GM23338 (cell line): ENCODE results near the gene MYG1. TPM values are rescaled to one million over a fixed set of nuclear protein-coding genes. Genes with fewer than 3 reads are reported as not detected.

Source experiments
- ATAC-seq: fragments of 200-7000 bp; cut with Tn5 transposase; 3 replicates; pipeline ENCODE4 v1.9.1; 2020
- DNase-seq: peaks from one replicate; pipeline ENCODE4 v3.0.0-alpha.2; 2015; ENCODE audit warnings: low spot score
- H2AFZ ChIP-seq: fragments of 200-600 bp; sonication (generic); 2 replicates; pipeline ENCODE4 v1.8.0; 2016; ENCODE audit warnings: antibody characterized with exemption, mild to moderate bottlenecking, moderate library complexity
- H3F3A ChIP-seq: fragments of 200-600 bp; sonication (generic); replicated peaks from 2 replicates; pipeline ENCODE4 v1.8.0; 2017; ENCODE audit warnings: antibody characterized with exemption, mixed run types, low read depth
- H3K27ac ChIP-seq: fragments of 200-600 bp; sonication (generic); 2 replicates; pipeline ENCODE4 v1.6.1; 2016; ENCODE audit warnings: low read depth
- H3K27me3 ChIP-seq: fragments of 200-600 bp; sonication (generic); 2 replicates; pipeline ENCODE4 v1.8.0; 2016; ENCODE audit warnings: mild to moderate bottlenecking, mixed run types, moderate library complexity; ENCODE audit not compliant: insufficient read depth
- H3K36me3 ChIP-seq: fragments of 200-600 bp; sonication (generic); 2 replicates; pipeline ENCODE4 v1.8.0; 2016; ENCODE audit warnings: mild to moderate bottlenecking; ENCODE audit not compliant: insufficient read depth
- H3K4me1 ChIP-seq: fragments of 200-600 bp; sonication (generic); 2 replicates; pipeline ENCODE4 v1.8.0; 2016; ENCODE audit warnings: mild to moderate bottlenecking, moderate library complexity; ENCODE audit not compliant: insufficient read depth
- H3K4me2 ChIP-seq: fragments of 200-600 bp; sonication (generic); 2 replicates; pipeline ENCODE4 v1.7.1; 2017; ENCODE audit warnings: mixed run types
- H3K4me3 ChIP-seq: fragments of 200-600 bp; sonication (generic); 2 replicates; pipeline ENCODE4 v1.6.1; 2016; ENCODE audit warnings: mixed run types
- H3K79me2 ChIP-seq: fragments of 200-600 bp; sonication (generic); replicated peaks from 2 replicates; pipeline ENCODE4 v1.8.0; 2017; ENCODE audit warnings: mild to moderate bottlenecking; ENCODE audit not compliant: insufficient read depth
- H3K9me2 ChIP-seq: fragments of 200-600 bp; sonication (generic); 2 replicates; pipeline ENCODE4 v1.8.0; 2017; ENCODE audit not compliant: insufficient read depth
- H4K20me1 ChIP-seq: fragments of 200-600 bp; sonication (generic); replicated peaks from 2 replicates; pipeline ENCODE4 v1.8.0; 2017; ENCODE audit warnings: mild to moderate bottlenecking; ENCODE audit not compliant: insufficient read depth
- H3K27ac Mint-ChIP-seq: 2 replicates; pipeline ENCODE4 v1.8.0; 2020; ENCODE audit warnings: inconsistent platforms, mild to moderate bottlenecking, moderate library complexity, mixed read lengths
- H3K27me3 Mint-ChIP-seq: 3 replicates; pipeline ENCODE4 v1.8.0; 2022; ENCODE audit warnings: low read depth, mild to moderate bottlenecking, moderate library complexity, mixed read lengths, inconsistent platforms; ENCODE audit not compliant: insufficient read depth, poor library complexity
- H3K36me3 Mint-ChIP-seq: 3 replicates; pipeline ENCODE4 v1.8.0; 2021; ENCODE audit warnings: low read depth, mild to moderate bottlenecking, inconsistent platforms, moderate library complexity, mixed read lengths
- H3K4me1 Mint-ChIP-seq: 3 replicates; pipeline ENCODE4 v1.8.0; 2020; ENCODE audit warnings: mild to moderate bottlenecking, inconsistent platforms, mixed read lengths
- H3K4me3 Mint-ChIP-seq: 3 replicates; pipeline ENCODE4 v1.8.0; 2021; ENCODE audit warnings: moderate library complexity, mild to moderate bottlenecking, inconsistent platforms, mixed read lengths
- H3K9me3 Mint-ChIP-seq: 3 replicates; pipeline ENCODE4 v1.8.0; 2020; ENCODE audit warnings: moderate library complexity, mild to moderate bottlenecking, inconsistent platforms, mixed read lengths
- CREB1 ChIP-seq: fragments of 250-450 bp; sonication (Bioruptor Pico); IDR thresholded peaks from 2 replicates; pipeline ENCODE4 v1.5.0; 2020; ENCODE audit warnings: low read depth, mild to moderate bottlenecking, moderate library complexity
- CTCF ChIP-seq, 2 experiments: fragments of 200-600 bp in 1 of 2; sonication (generic) in 1 of 2; conservative IDR thresholded peaks; 2 replicates each; pipeline versions ENCODE4 v1.5.1 to v1.6.1; 2016 to 2017; ENCODE audit warnings: antibody characterized with exemption in 2 of 2, low read depth in 2 of 2, mild to moderate bottlenecking in 2 of 2, moderate library complexity in 1 of 2
- ETS1 ChIP-seq: IDR thresholded peaks from 2 replicates; pipeline ENCODE4 v1.6.1; 2016; ENCODE audit warnings: antibody characterized with exemption
- EZH2 ChIP-seq: fragments of 200-600 bp; sonication (generic); IDR thresholded peaks from one replicate; pipeline ENCODE4 v1.8.0; 2017; ENCODE audit warnings: antibody characterized with exemption, mild to moderate bottlenecking, low read depth; ENCODE audit not compliant: unreplicated experiment
- EZH2phosphoT487 ChIP-seq: fragments of 200-600 bp; sonication (generic); IDR thresholded peaks from one replicate; pipeline ENCODE4 v1.8.1; 2018; ENCODE audit warnings: antibody characterized with exemption; ENCODE audit not compliant: unreplicated experiment
- JUNB ChIP-seq: IDR thresholded peaks from one replicate; pipeline ENCODE4 v1.6.1; 2016; ENCODE audit warnings: antibody characterized with exemption; ENCODE audit not compliant: unreplicated experiment
- NANOG ChIP-seq: IDR thresholded peaks from 2 replicates; pipeline ENCODE4 v1.6.1; 2016; ENCODE audit warnings: antibody characterized with exemption, borderline replicate concordance
- POLR2AphosphoS5 ChIP-seq: IDR thresholded peaks from 2 replicates; pipeline ENCODE4 v1.6.1; 2016; ENCODE audit warnings: antibody characterized with exemption, low read depth
- REST ChIP-seq: IDR thresholded peaks from one replicate; pipeline ENCODE4 v1.6.1; 2018; ENCODE audit warnings: antibody characterized with exemption; ENCODE audit not compliant: unreplicated experiment
- STAT1 ChIP-seq: IDR thresholded peaks from one replicate; pipeline ENCODE4 v1.6.1; 2016; ENCODE audit warnings: antibody characterized with exemption; ENCODE audit not compliant: unreplicated experiment
- ZNF114 ChIP-seq: fragments of 250-450 bp; sonication (Bioruptor Pico); IDR thresholded peaks from 2 replicates; pipeline ENCODE4 v1.5.0; 2020; ENCODE audit warnings: mild to moderate bottlenecking, moderate library complexity
- ZNF331 ChIP-seq: fragments of 250-450 bp; sonication (Bioruptor Pico); IDR thresholded peaks from 2 replicates; pipeline ENCODE4 v1.5.0; 2020; ENCODE audit warnings: low read depth, mild to moderate bottlenecking, moderate library complexity
- ZNF462 ChIP-seq: fragments of 250-450 bp; sonication (Bioruptor Pico); IDR thresholded peaks from 2 replicates; pipeline ENCODE4 v1.5.0; 2020; ENCODE audit warnings: mild to moderate bottlenecking, moderate library complexity
- polyA plus RNA-seq: library from polyadenylated mRNA; unstranded; fragments of >200 nt; fragmentation: Nextera tagmentation; extraction: Ambion mirVana; gene quantifications from 2 replicates; pipeline ENCODE4 v1.2.1, GENCODE V29; 2016
- total RNA-seq: library from RNA; depleted of rRNA; stranded (reverse); fragments of >200 nt; shearing (Covaris generic); gene quantifications from 2 replicates; pipeline ENCODE4 v1.2.3, GENCODE V29; 2014

The MYG1 gene
- total and polyA plus RNA-seq, 2 experiments from 2014 or later, result 66.5 to 94.2 TPM

- no peaks in the 10 kb centered on the region for H3K9me2 ChIP-seq
- H3K27ac ChIP-seq, result no peak overlapping the region
- ATAC-seq (no peak), DNase-seq (no peak)
- peaks cover 13% of the 10 kb centered on the region for H3K4me1 Mint-ChIP-seq
- peaks cover 5% of the 10 kb centered on the region; the same call in 1 of the 2 replicates for H3K4me1 ChIP-seq
- TF ChIP-seq JUNB (no peak), ZNF462 (no peak), REST (no peak), ZNF331 (CRISPR knock-in tag) (no peak), NANOG (no peak), ETS1 (no peak), CTCF (conservative IDR thresholded peaks at IDR 0.05; ENCODE audit: low read depth in 2 of 2) (no peak), STAT1 (no peak), CREB1 (CRISPR knock-in tag) (no peak), ZNF114 (CRISPR knock-in tag) (no peak), EZH2 (no peak), POLR2AphosphoS5 (no peak), EZH2phosphoT487 (no peak)
- H3K36me3 ChIP-seq, result peaks cover 20% of the 10 kb centered on the region; the same call in 1 of the 2 replicates
- H2AFZ ChIP-seq, result no peak overlapping the region
- H3K27ac Mint-ChIP-seq, result no peak overlapping the region
- H3K4me2 ChIP-seq, result no peak overlapping the region
- no peak overlapping the region for H3K4me3 ChIP-seq
- H4K20me1 ChIP-seq, result no peaks in the 10 kb centered on the region; the same call in none of the 2 replicates
- H3K36me3 Mint-ChIP-seq, result peaks cover 62% of the 10 kb centered on the region
- H3F3A ChIP-seq, result peaks cover 15% of the 10 kb centered on the region; the same call in 1 of the 2 replicates
- no peaks in the 10 kb centered on the region for H3K9me3 Mint-ChIP-seq
- peaks cover 21% of the 10 kb centered on the region for H3K79me2 ChIP-seq
- no peaks in the 10 kb centered on the region for H3K27me3 ChIP-seq
- no peak overlapping the region for H3K4me3 Mint-ChIP-seq
- peaks cover 9% of the 10 kb centered on the region for H3K27me3 Mint-ChIP-seq
These were observed 7.1 kb upstream of the MYG1 start for GRCh38 chr12:53292426-53292825.
